22Rv1 (cell line): ENCODE results near the gene PPFIA1.

Experiments used
- H3K27ac ChIP-seq: fragments of 450-650 bp; 2 replicates; pipeline ENCODE4 v1.5.1; 2017
- CTCF ChIP-seq: fragments of 450-650 bp; IDR thresholded peaks from 2 replicates; pipeline ENCODE4 v1.5.1; 2017; ENCODE audit warnings: mild to moderate bottlenecking
- ZFX ChIP-seq: fragments of 450-650 bp; IDR thresholded peaks from 2 replicates; pipeline ENCODE4 v1.6.1; 2017; ENCODE audit warnings: antibody characterized with exemption, borderline replicate concordance

PPFIA1 gene

GRCh38 chr11:70423523-70424505 is 153.3 kb downstream of the PPFIA1 start:
- H3K27ac ChIP-seq, result no peak overlapping the region
- TF ChIP-seq ZFX (no peak), CTCF (no peak)

GRCh38 chr11:70424765-70425344 is 154.4 kb downstream of the PPFIA1 start:
- TF ChIP-seq ZFX (no peak), CTCF (no peak)
- H3K27ac ChIP-seq, result no peak overlapping the region

- TF ChIP-seq ZFX (no peak), CTCF (no peak)
- H3K27ac ChIP-seq, result no peak overlapping the region
These were observed 156.9 kb downstream of the PPFIA1 start for GRCh38 chr11:70427436-70427835.

GRCh38 chr11:70428701-70429427 is 158.4 kb downstream of the PPFIA1 start:
- no peak overlapping the region for H3K27ac ChIP-seq
- no peak for TF ChIP-seq CTCF
- TF ChIP-seq ZFX, result no peak

GRCh38 chr11:70429428-70429705 is 158.9 kb downstream of the PPFIA1 start:
- H3K27ac ChIP-seq, result no peak overlapping the region
- TF ChIP-seq ZFX (no peak), CTCF (no peak)

- H3K27ac ChIP-seq, result no peak overlapping the region
- TF ChIP-seq ZFX (no peak), CTCF (no peak)
These were observed 159.4 kb downstream of the PPFIA1 start for GRCh38 chr11:70429724-70430521.
